ENCODE data around the gene STIMATE. TPM values are rescaled to one million over a fixed set of nuclear protein-coding genes. Genes with fewer than 3 reads are reported as not detected.

Gene STIMATE
- total RNA-seq, 2 donors from 2014 or later = 7.2 to 20.5 TPM

DNA sequence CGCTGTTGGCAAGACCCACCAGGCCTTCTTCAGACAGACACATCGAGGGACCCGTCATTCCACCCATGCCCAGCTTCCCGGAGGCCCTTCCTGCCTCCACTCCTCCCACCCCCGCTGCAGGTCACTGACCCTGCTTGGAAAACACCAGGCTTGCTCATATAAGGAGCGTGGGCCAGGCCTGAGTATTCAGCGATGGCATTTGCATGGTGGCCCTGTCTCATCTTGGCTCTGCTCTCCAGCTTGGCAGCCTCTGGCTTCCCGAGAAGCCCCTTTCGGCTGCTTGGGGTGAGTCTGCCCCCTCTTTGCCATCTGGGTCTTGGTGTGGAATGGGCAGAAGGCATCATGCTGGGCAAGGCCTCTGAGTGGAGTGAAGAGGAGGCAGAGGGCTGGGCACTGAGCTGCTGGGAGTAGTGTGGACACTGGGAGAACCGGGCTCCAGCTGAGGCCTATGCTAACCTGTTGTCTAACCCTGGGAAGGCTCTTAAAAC is 102.7 kb downstream of the STIMATE start, which contains the start of gene ITIH3:
TSS of gene ITIH3 (plus strand) at position 185 of the 488 bp plus-strand sequence. CDS start at position 193, 8 bp downstream.
- H3K36me3 ChIP-seq = no peaks in the 10 kb centered on the region
- no peak within 1 kb of the TSS for H3K4me3 ChIP-seq
- no peak within 1 kb of the TSS for H3K27ac ChIP-seq
- H3K4me1 ChIP-seq (replicated peaks) = no peaks in the 10 kb centered on the region
- no peaks in the 10 kb centered on the region for H3K27me3 ChIP-seq (replicated peaks; ENCODE audit: insufficient read depth)
- DNase-seq (ENCODE audit: low spot score) = no peak
- TF ChIP-seq, protein P1, sequence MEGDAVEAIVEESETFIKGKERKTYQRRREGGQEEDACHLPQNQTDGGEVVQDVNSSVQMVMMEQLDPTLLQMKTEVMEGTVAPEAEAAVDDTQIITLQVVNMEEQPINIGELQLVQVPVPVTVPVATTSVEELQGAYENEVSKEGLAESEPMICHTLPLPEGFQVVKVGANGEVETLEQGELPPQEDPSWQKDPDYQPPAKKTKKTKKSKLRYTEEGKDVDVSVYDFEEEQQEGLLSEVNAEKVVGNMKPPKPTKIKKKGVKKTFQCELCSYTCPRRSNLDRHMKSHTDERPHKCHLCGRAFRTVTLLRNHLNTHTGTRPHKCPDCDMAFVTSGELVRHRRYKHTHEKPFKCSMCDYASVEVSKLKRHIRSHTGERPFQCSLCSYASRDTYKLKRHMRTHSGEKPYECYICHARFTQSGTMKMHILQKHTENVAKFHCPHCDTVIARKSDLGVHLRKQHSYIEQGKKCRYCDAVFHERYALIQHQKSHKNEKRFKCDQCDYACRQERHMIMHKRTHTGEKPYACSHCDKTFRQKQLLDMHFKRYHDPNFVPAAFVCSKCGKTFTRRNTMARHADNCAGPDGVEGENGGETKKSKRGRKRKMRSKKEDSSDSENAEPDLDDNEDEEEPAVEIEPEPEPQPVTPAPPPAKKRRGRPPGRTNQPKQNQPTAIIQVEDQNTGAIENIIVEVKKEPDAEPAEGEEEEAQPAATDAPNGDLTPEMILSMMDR (IDR thresholded peaks at IDR 0.05) = no peak
- TF ChIP-seq POLR2A (IDR thresholded peaks at IDR 0.05) = no peak
- no peak for TF ChIP-seq POLR2AphosphoS5 (IDR thresholded peaks at IDR 0.05)
- no peaks in the 10 kb centered on the region for H3K9me3 ChIP-seq
- WGBS = 77% methylated on average over 10 of the region's 10 CpGs
- intact Hi-C loops (cut with DNase I) = no loop called here

DNA sequence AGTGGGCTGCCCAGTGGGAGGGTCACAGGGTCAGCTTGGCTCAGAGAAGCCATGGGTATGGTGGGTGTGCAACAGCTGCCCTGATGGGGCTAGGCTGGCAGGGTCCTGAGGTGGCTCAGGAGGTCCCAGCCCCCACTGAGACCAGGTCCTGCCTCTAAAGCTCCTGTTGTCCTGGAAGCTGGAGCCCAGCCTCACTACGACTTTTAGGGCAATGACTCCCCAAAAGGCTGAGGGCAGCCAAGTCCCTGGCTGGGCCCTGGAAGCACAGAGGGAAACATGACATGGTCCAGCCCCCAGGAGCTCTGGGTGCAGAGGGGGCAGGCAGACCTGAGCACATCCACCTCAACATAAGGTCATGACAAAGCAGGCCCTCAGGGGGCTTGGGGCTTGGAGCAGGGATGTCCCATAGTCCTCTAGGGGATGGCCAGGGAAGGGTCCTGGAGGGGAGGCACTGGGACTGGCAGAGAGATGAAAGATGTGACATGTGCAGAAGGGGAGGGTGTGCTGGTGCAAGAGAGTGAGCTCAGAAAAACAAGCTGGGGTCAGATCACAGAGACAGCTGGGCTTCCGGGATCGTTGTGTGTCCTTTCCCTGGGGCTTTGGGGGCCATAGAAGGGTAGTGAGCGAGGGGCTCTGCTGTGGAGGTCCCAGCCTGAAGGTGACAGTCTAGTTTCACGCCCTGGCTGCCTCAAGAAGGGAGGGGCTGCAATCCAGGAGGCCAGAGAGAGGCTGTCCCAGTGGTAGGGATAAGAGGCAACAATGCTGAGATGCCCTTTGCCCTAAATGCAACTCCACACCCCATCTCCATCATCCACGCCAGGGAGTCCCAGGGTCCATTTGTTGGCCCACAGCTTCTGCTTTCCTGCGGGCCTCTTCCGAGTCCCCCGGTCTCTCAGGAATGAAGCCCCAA is 103.4 kb downstream of the STIMATE start:
- 92% methylated on average over 9 of the region's 9 CpGs for WGBS

DNA sequence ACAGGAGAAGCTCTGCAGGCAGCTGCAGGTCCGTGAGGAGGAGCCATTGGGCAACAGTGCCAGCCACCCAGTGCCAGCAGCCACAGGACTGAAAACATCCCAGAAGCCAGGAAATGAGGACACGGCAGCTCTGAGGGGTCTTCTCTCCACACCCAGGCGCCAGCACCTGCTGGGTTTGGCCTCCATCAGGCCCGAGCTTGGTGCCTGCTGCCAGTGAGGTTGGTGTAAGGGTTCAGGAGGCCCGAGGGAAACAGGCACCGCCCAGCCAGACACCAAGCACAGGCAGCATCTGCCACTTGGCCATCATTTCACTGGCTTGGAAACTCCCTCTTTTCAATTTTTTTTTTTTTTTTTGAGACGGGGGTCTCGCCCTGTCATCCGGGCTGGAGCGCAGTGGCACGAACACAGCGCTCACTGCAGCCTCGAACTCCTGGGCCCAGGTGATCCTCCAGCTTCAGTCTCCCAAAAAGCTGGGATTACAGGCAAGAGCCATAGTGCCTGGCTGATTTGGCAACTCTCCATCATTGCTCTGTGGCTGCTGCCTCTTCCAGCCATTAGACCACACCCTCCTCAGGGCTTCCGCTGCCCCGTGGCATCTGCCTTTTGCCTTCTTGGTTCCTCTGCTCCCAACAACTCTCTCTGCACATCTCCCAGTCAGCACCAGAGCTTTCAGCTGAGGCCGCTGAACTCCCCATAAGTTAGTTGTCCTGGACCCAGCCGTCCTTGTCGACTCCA is 104.2 kb downstream of the STIMATE start:
- WGBS = 83% methylated on average over 18 of the region's 18 CpGs

More for the DNA sequence above, 103.4 kb downstream of the STIMATE start:
- Histone ChIP-seq H3K4me1 (replicated peaks) (no peaks in the 10 kb centered on the region), H3K27me3 (replicated peaks; ENCODE audit: insufficient read depth) (no peaks in the 10 kb centered on the region), H3K36me3 (no peaks in the 10 kb centered on the region), H3K27ac (no peak overlapping the region), H3K4me3 (no peak overlapping the region), H3K9me3 (no peaks in the 10 kb centered on the region)
- intact Hi-C loops (cut with DNase I) = no loop called here
- no peak for DNase-seq (ENCODE audit: low spot score)
- TF ChIP-seq POLR2AphosphoS5 (IDR thresholded peaks at IDR 0.05) (no peak), POLR2A (IDR thresholded peaks at IDR 0.05) (no peak)
- TF ChIP-seq, protein P1 (IDR thresholded peaks at IDR 0.05) = no peak

DNA sequence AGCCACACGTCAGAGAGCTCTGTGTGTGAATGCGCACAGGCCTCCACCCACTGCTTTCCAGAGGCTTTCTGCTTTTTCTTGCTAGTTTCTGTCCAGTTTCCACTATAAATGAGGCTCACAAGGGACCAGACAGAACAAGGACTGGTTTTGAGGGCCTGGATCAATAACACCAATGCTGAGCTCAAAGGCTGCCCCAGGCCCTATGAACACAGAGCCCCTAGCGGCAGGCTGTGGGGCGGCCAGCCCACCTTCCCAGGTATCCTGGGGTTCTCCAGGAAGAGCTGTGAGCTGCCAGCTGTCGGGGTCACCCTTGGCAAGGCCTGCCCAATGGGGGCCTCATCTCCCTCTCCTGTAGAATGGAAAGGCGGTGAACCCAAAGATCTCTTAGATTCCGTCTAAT is 104.9 kb downstream of the STIMATE start:
- H3K4me3 ChIP-seq = no peak overlapping the region
- H3K36me3 ChIP-seq = no peaks in the 10 kb centered on the region
- no peak for DNase-seq (ENCODE audit: low spot score)
- H3K27ac ChIP-seq = no peak overlapping the region
- H3K27me3 ChIP-seq (replicated peaks; ENCODE audit: insufficient read depth) = no peaks in the 10 kb centered on the region
- intact Hi-C loops (cut with DNase I) = no loop called here
- no peaks in the 10 kb centered on the region for H3K9me3 ChIP-seq
- H3K4me1 ChIP-seq (replicated peaks) = no peaks in the 10 kb centered on the region
- TF ChIP-seq POLR2AphosphoS5 (IDR thresholded peaks at IDR 0.05) (no peak), POLR2A (IDR thresholded peaks at IDR 0.05) (no peak)
- TF ChIP-seq, protein P1 (IDR thresholded peaks at IDR 0.05) = no peak
- 86% methylated on average over 7 of the region's 7 CpGs for WGBS

More for the DNA sequence above, 104.2 kb downstream of the STIMATE start:
- no peak for DNase-seq (ENCODE audit: low spot score)
- Histone ChIP-seq H3K27me3 (replicated peaks; ENCODE audit: insufficient read depth) (no peaks in the 10 kb centered on the region), H3K27ac (no peak overlapping the region), H3K36me3 (no peaks in the 10 kb centered on the region), H3K9me3 (no peaks in the 10 kb centered on the region), H3K4me1 (replicated peaks) (no peaks in the 10 kb centered on the region), H3K4me3 (no peak overlapping the region)
- TF ChIP-seq, protein P1 (IDR thresholded peaks at IDR 0.05) = no peak
- TF ChIP-seq POLR2A (IDR thresholded peaks at IDR 0.05) (no peak), POLR2AphosphoS5 (IDR thresholded peaks at IDR 0.05) (no peak)
- intact Hi-C loops (cut with DNase I) = no loop called here

Data from prostate gland (tissue), 2 donors.